HEK293 (cell line): ENCODE data around the gene INS.

Experiments
- CTCF ChIA-PET: fragments of 350-600 bp; formaldehyde crosslinking; extraction: SDS; loops from one replicate; lab custom pipeline; 2021; ENCODE audit warnings: antibody characterized with exemption; lab: Yijun Ruan, JAX
- POLR2A ChIA-PET: fragments of 300-600 bp; formaldehyde crosslinking; extraction: SDS; loops from one replicate; lab custom pipeline; 2020; ENCODE audit warnings: antibody characterized with exemption, inconsistent platforms; lab: Yijun Ruan, JAX
- H3K27ac ChIP-seq: fragments of 200-500 bp; sonication (Bioruptor generic); 2 replicates; pipeline ENCODE4 v1.5.1; 2014; ENCODE audit warnings: low read depth, low read length, control low read depth, inconsistent platforms; ENCODE audit errors: extremely low read depth
- H3K36me3 ChIP-seq, 2 experiments: fragments of 200-500 bp in 1 of 2; sonication (Bioruptor generic) in 1 of 2; 1 replicate in 1 of 2; 2 replicates in 1 of 2; pipeline ENCODE4 v1.5.1; 2014 to 2017; ENCODE audit warnings: inconsistent platforms in 2 of 2, low read length in 2 of 2; ENCODE audit not compliant: control insufficient read depth in 2 of 2, insufficient read depth in 1 of 2
- H3K4me1 ChIP-seq: fragments of 200-500 bp; sonication (Bioruptor generic); 2 replicates; pipeline ENCODE4 v1.5.1; 2014; ENCODE audit warnings: mild to moderate bottlenecking, low read length, inconsistent platforms; ENCODE audit not compliant: control insufficient read depth, insufficient read depth
- H3K4me3 ChIP-seq: 2 replicates; pipeline ENCODE4 v1.5.1; 2011; ENCODE audit warnings: low read depth, mild to moderate bottlenecking, control low read depth, low read length, moderate library complexity
- H3K9me3 ChIP-seq: fragments of 200-500 bp; sonication (Bioruptor generic); 2 replicates; pipeline ENCODE4 v1.5.1; 2014; ENCODE audit warnings: low read depth, low read length, inconsistent platforms; ENCODE audit not compliant: control insufficient read depth, insufficient read depth
- EGR2 ChIP-seq: fragments of 450-650 bp; formaldehyde crosslinking; IDR thresholded peaks from 2 replicates; pipeline ENCODE4 v1.5.1; 2016; ENCODE audit warnings: low read depth, missing biosample characterization, missing genetic modification characterization
- KLF16 ChIP-seq: fragments of 450-650 bp; formaldehyde crosslinking; IDR thresholded peaks from 2 replicates; pipeline ENCODE4 v1.5.1; 2017; ENCODE audit warnings: missing biosample characterization, missing genetic modification characterization
- ZBTB20 ChIP-seq: fragments of 450-650 bp; formaldehyde crosslinking; IDR thresholded peaks from 2 replicates; pipeline ENCODE4 v1.5.1; 2016; ENCODE audit warnings: missing biosample characterization, missing genetic modification characterization
- ZIC2 ChIP-seq: fragments of 450-650 bp; formaldehyde crosslinking; IDR thresholded peaks from 2 replicates; pipeline ENCODE4 v1.5.1; 2016; ENCODE audit warnings: missing biosample characterization, missing genetic modification characterization
- ZNF16 ChIP-seq: fragments of 450-650 bp; formaldehyde crosslinking; IDR thresholded peaks from 2 replicates; pipeline ENCODE4 v1.5.1; 2016; ENCODE audit warnings: low read depth, missing biosample characterization, missing genetic modification characterization
- ZNF341 ChIP-seq: fragments of 450-650 bp; formaldehyde crosslinking; IDR thresholded peaks from 2 replicates; pipeline ENCODE4; 2016; ENCODE audit warnings: low read depth, missing biosample characterization, missing genetic modification characterization
- ZNF48 ChIP-seq: fragments of 450-650 bp; formaldehyde crosslinking; IDR thresholded peaks from 2 replicates; pipeline ENCODE4 v1.5.1; 2016; ENCODE audit warnings: missing biosample characterization, missing genetic modification characterization
- ZNF580 ChIP-seq: fragments of 450-650 bp; formaldehyde crosslinking; IDR thresholded peaks from 2 replicates; pipeline ENCODE4 v1.5.1; 2016; ENCODE audit warnings: missing biosample characterization, missing genetic modification characterization
- ZSCAN18 ChIP-seq: fragments of 450-650 bp; formaldehyde crosslinking; IDR thresholded peaks from 2 replicates; pipeline ENCODE4 v1.5.1; 2016; ENCODE audit warnings: missing biosample characterization, missing genetic modification characterization
- TF ChIP-seq, protein P1 (sequence below): fragments of 450-650 bp; formaldehyde crosslinking; IDR thresholded peaks from 2 replicates; pipeline ENCODE4 v1.5.1; 2017; ENCODE audit warnings: missing biosample characterization, missing genetic modification characterization
- TF ChIP-seq, protein P2 (sequence below): fragments of 450-650 bp; IDR thresholded peaks from 2 replicates; pipeline ENCODE4 v1.5.1; 2018; ENCODE audit warnings: missing biosample characterization, mild to moderate bottlenecking, missing genetic modification characterization
- TF ChIP-seq, protein P3 (sequence below): fragments of 450-650 bp; formaldehyde crosslinking; IDR thresholded peaks from 2 replicates; pipeline ENCODE4 v1.5.1; 2016; ENCODE audit warnings: missing biosample characterization, missing genetic modification characterization, borderline replicate concordance

The INS gene

GRCh38 chr11:2182692-2183474 lies 21.9 kb upstream of the INS start:
- Histone ChIP-seq H3K4me1 (no peaks in the 10 kb centered on the region), H3K36me3 (no peaks in the 10 kb centered on the region), H3K4me3 (no peak overlapping the region), H3K27ac (no peak overlapping the region), H3K9me3 (no peaks in the 10 kb centered on the region)
- TF ChIP-seq EGR2 (tag by site-specific recombination): no peak
- TF ChIP-seq ZNF16: no peak
- no peak for TF ChIP-seq ZBTB20 (tag by site-specific recombination)
- TF ChIP-seq ZIC2 (tag by site-specific recombination): no peak
- TF ChIP-seq, protein P1, sequence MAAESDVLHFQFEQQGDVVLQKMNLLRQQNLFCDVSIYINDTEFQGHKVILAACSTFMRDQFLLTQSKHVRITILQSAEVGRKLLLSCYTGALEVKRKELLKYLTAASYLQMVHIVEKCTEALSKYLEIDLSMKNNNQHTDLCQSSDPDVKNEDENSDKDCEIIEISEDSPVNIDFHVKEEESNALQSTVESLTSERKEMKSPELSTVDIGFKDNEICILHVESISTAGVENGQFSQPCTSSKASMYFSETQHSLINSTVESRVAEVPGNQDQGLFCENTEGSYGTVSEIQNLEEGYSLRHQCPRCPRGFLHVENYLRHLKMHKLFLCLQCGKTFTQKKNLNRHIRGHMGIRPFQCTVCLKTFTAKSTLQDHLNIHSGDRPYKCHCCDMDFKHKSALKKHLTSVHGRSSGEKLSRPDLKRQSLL (tag by site-specific recombination): no peak
- no peak for TF ChIP-seq KLF16
- TF ChIP-seq ZNF341: 0 out of 2 replicates have a peak, but pooled peaks have one; percentile 19
- TF ChIP-seq, protein P2, sequence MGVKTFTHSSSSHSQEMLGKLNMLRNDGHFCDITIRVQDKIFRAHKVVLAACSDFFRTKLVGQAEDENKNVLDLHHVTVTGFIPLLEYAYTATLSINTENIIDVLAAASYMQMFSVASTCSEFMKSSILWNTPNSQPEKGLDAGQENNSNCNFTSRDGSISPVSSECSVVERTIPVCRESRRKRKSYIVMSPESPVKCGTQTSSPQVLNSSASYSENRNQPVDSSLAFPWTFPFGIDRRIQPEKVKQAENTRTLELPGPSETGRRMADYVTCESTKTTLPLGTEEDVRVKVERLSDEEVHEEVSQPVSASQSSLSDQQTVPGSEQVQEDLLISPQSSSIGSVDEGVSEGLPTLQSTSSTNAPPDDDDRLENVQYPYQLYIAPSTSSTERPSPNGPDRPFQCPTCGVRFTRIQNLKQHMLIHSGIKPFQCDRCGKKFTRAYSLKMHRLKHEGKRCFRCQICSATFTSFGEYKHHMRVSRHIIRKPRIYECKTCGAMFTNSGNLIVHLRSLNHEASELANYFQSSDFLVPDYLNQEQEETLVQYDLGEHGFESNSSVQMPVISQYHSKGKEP (tag by site-specific recombination): no peak
- TF ChIP-seq, protein P3, sequence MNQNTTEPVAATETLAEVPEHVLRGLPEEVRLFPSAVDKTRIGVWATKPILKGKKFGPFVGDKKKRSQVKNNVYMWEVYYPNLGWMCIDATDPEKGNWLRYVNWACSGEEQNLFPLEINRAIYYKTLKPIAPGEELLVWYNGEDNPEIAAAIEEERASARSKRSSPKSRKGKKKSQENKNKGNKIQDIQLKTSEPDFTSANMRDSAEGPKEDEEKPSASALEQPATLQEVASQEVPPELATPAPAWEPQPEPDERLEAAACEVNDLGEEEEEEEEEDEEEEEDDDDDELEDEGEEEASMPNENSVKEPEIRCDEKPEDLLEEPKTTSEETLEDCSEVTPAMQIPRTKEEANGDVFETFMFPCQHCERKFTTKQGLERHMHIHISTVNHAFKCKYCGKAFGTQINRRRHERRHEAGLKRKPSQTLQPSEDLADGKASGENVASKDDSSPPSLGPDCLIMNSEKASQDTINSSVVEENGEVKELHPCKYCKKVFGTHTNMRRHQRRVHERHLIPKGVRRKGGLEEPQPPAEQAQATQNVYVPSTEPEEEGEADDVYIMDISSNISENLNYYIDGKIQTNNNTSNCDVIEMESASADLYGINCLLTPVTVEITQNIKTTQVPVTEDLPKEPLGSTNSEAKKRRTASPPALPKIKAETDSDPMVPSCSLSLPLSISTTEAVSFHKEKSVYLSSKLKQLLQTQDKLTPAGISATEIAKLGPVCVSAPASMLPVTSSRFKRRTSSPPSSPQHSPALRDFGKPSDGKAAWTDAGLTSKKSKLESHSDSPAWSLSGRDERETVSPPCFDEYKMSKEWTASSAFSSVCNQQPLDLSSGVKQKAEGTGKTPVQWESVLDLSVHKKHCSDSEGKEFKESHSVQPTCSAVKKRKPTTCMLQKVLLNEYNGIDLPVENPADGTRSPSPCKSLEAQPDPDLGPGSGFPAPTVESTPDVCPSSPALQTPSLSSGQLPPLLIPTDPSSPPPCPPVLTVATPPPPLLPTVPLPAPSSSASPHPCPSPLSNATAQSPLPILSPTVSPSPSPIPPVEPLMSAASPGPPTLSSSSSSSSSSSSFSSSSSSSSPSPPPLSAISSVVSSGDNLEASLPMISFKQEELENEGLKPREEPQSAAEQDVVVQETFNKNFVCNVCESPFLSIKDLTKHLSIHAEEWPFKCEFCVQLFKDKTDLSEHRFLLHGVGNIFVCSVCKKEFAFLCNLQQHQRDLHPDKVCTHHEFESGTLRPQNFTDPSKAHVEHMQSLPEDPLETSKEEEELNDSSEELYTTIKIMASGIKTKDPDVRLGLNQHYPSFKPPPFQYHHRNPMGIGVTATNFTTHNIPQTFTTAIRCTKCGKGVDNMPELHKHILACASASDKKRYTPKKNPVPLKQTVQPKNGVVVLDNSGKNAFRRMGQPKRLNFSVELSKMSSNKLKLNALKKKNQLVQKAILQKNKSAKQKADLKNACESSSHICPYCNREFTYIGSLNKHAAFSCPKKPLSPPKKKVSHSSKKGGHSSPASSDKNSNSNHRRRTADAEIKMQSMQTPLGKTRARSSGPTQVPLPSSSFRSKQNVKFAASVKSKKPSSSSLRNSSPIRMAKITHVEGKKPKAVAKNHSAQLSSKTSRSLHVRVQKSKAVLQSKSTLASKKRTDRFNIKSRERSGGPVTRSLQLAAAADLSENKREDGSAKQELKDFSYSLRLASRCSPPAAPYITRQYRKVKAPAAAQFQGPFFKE (tag by site-specific recombination): no peak
- ChIA-PET CTCF (interaction anchor here (0.6 kb wide), 1 partner anchor 489 kb away, joined by 3 read pairs; no protein-coding TSS in a partner anchor), POLR2A (no interaction called here)

DNA sequence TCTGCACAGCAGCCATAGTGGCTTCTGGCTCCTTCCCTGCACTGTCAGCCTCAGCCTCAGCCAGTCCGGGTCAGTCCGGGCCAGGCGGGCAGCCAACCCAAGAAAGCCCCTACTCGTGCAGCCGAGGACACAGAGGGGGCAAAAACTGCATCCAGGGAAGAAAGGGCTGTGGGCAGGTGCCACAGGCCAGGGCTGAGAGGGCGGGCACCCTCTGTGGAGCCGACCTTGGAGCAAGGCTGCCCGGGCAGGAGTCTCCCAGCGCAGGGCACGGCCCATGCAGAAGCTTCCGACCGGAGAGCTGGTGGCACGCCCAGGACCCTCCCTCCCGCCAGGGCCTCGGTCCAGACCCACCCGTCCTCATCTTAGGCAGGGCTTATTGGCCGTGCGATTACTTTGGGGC lies 21.1 kb upstream of the INS start:
- TF ChIP-seq ZNF580 (tag by site-specific recombination) (no peak), ZSCAN18 (tag by site-specific recombination) (no peak), ZNF48 (tag by site-specific recombination) (no peak)
- no peaks in the 10 kb centered on the region for H3K36me3 ChIP-seq
- no peaks in the 10 kb centered on the region for H3K9me3 ChIP-seq
- ChIA-PET POLR2A (no interaction called here), CTCF (interaction anchor here (0.7 kb wide), 2 partner anchors 18 to 655 kb away, joined by 4 to 5 read pairs; no protein-coding TSS in a partner anchor)
- H3K4me3 ChIP-seq: no peak overlapping the region
- no peaks in the 10 kb centered on the region for H3K4me1 ChIP-seq
- no peak overlapping the region for H3K27ac ChIP-seq
